Vagina (tissue), 2 donors: ENCODE data around the gene ZGRF1.

Experiments used
- POLR2A ChIP-seq, 2 donors: fragments of 450-650 bp; IDR thresholded peaks; one replicate each; pipeline ENCODE4 v1.6.1; 2017; ENCODE audit warnings: antibody characterized with exemption in 2 of 2, mild to moderate bottlenecking in 2 of 2, moderate library complexity in 2 of 2
- TF ChIP-seq, protein P1 (sequence below), 3 experiments: fragments of 450-650 bp in 2 of 3; fragments of 200-600 bp in 1 of 3; sonication (generic) in 1 of 3; IDR thresholded peaks; one replicate each; pipeline ENCODE4 v1.5.1; 2017 to 2019; ENCODE audit warnings: antibody characterized with exemption in 3 of 3, mild to moderate bottlenecking in 2 of 3, moderate library complexity in 2 of 3

DNA sequence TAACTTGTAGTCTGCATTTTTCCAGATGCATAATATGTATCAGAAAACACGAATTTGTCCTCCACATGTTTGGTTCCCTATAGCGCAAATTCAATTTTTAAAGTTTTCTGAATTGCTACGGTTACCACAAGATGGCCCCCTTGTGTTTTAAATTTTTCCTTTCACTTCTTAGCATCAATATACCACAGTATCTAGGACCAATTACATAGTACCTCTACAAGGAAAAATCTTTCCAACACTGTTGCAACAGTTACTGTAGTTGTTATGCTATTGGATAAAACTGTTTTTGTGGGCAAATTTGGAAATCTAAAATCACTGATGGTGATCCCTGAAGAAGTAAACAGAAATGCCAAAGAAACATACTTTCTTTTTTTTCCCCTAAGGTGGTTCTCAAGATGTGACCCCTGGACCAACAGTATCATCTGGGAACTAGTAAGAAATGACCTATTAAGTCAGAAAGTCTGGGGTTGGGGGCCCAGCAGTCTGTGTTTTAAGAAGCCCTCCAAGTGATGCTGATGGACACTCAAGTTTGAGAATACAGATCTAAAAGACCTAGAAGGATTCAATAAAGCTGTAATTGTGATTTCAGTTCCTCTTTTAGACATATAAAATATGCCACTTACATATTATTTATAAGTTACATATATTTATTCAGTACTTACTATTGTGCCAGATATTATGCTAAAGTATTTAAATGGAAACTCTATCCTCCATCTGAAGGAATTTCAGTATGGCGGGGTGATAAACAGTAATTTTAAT, 3.1 kb downstream of the ZGRF1 start:
- TF ChIP-seq, protein P1, sequence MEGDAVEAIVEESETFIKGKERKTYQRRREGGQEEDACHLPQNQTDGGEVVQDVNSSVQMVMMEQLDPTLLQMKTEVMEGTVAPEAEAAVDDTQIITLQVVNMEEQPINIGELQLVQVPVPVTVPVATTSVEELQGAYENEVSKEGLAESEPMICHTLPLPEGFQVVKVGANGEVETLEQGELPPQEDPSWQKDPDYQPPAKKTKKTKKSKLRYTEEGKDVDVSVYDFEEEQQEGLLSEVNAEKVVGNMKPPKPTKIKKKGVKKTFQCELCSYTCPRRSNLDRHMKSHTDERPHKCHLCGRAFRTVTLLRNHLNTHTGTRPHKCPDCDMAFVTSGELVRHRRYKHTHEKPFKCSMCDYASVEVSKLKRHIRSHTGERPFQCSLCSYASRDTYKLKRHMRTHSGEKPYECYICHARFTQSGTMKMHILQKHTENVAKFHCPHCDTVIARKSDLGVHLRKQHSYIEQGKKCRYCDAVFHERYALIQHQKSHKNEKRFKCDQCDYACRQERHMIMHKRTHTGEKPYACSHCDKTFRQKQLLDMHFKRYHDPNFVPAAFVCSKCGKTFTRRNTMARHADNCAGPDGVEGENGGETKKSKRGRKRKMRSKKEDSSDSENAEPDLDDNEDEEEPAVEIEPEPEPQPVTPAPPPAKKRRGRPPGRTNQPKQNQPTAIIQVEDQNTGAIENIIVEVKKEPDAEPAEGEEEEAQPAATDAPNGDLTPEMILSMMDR (IDR thresholded peaks at IDR 0.05): peak in 2 of 3 experiments; percentile 9 to 36
- TF ChIP-seq POLR2A (IDR thresholded peaks at IDR 0.05): no peak
